Ectodermal cell (in vitro differentiated cells): ENCODE data around the gene CDKN2D.
"Not testable (repeated sequence)": the region's sequence is repeated elsewhere in the genome, so short reads cannot be mapped to it uniquely, and the experiment has no call there.

Source experiments
- H3K27ac ChIP-seq: 2 replicates; pipeline ENCODE4 v1.7.0; 2013; ENCODE audit warnings: mild to moderate bottlenecking, low read depth, low read length; ENCODE audit not compliant: insufficient read depth, poor library complexity, severe bottlenecking
- H3K27me3 ChIP-seq: 2 replicates; pipeline ENCODE4 v1.7.0; 2013; ENCODE audit warnings: mild to moderate bottlenecking, low read length; ENCODE audit not compliant: insufficient read depth, control insufficient read depth, poor library complexity, severe bottlenecking
- H3K36me3 ChIP-seq: one replicate; pipeline ENCODE4 v1.7.0; 2013; ENCODE audit warnings: low read length; ENCODE audit not compliant: control insufficient read depth, insufficient read depth
- H3K4me1 ChIP-seq: one replicate; pipeline ENCODE4 v1.7.0; 2013; ENCODE audit warnings: low read length; ENCODE audit not compliant: control insufficient read depth, insufficient read depth
- H3K4me3 ChIP-seq: 2 replicates; pipeline ENCODE4 v1.7.0; 2013; ENCODE audit warnings: low read depth, low read length, control low read depth; ENCODE audit not compliant: insufficient read depth
- H3K9me3 ChIP-seq: 2 replicates; pipeline ENCODE4 v1.7.0; 2013; ENCODE audit warnings: mild to moderate bottlenecking, low read length, moderate library complexity; ENCODE audit not compliant: control insufficient read depth
- WGBS, 2 experiments: methylation state at CpG; one replicate each; pipeline ENCODE4 v1.1.7; 2013; ENCODE audit warnings: missing lambda C conversion rate in 2 of 2; 5-methylcytosine and 5-hydroxymethylcytosine counted together

CDKN2D gene

DNA sequence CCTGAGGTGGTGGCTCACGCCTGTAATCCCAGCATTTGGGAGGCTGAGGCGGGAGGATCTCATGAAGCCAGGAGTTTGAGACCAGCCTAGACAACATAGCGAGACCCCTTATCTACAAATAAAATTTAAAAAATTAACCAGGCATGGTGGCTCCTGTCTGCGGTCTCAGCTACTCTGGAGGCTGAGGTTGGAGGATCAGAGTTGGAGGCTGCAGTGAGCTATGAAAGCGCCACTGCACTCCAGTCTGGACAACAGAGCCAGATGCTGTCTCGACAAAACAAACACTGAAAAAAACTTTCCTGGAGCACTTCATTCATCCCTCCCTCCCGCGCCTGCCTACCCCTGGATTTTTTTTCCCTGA lies 25.7 kb downstream of the CDKN2D start:
- 76 to 77% methylated on average over 8 of the region's 8 CpGs for WGBS, 2 experiments
- H3K36me3 ChIP-seq: no peaks in the 10 kb centered on the region
- H3K27me3 ChIP-seq: no peaks in the 10 kb centered on the region
- H3K9me3 ChIP-seq: no peaks in the 10 kb centered on the region
- no peak overlapping the region for H3K27ac ChIP-seq
- H3K4me1 ChIP-seq: no peaks in the 10 kb centered on the region
- peak overlapping the region; percentile 90 for H3K4me3 ChIP-seq

DNA sequence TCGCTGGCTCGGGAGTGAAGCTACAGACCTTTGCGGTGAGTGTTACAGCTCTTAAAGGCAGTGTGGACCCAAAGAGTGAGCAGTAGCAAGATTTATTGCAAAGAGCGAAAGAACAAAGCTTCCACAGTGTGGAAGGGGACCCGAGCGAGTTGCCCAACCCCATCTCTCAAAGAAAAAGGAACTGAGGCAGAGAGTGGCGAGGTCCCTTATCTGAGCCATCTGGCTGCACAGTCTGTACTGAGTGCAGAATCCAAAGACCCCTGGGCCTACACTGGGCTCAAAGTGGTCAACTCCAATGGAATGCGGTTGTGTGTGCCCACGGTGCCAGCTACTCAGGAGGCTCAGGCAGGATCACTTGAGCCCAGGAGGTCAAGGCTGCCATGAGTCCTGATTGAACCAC lies 29.8 kb downstream of the CDKN2D start:
- H3K36me3 ChIP-seq, H3K27ac ChIP-seq, H3K27me3 ChIP-seq, H3K9me3 ChIP-seq, H3K4me3 ChIP-seq, H3K4me1 ChIP-seq: not testable (repeated sequence)
- WGBS, 2 experiments: 89% methylated on average over 9 of the region's 9 CpGs

DNA sequence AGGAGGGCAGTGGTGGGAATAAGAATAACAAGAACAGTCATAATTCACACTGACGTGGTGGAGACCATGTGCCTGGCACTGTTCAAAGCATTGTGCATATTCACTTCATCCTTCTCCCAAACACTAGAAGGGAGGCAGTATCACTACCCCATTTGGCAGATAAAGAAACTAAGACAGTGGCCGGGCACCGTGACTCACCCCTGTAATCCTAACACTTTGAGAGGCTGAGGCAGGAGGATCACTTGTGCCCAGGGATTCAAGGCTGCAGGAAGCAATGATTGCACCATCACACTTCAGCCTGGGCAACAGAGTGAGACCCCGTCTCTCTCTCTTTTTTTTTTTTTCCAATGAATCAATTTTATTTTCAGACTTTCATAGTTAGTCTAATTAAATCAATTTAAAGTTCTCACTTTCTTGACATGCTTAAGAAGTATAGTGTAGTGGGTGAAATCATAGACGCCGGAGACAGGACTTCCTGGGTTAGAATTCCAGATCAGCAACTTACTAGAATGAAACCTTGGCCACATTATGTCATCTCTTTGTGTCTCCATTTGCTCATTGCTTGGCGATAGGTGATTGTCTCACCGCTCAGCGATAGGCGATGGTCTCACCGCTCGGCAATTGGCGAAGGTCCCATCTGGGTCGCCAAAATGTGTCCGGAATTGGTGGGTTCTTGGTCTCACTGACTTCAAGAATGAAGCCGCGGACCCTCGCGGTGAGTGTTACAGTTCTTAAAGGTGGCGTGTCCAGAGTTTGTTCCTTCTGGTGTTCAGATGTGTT lies 30.4 kb downstream of the CDKN2D start:
- H3K9me3 ChIP-seq: no peaks in the 10 kb centered on the region
- no peak overlapping the region for H3K27ac ChIP-seq
- H3K4me3 ChIP-seq: no peak overlapping the region
- 85 to 88% methylated on average over 20 of the region's 20 CpGs for WGBS, 2 experiments
- no peaks in the 10 kb centered on the region for H3K27me3 ChIP-seq
- no peaks in the 10 kb centered on the region for H3K4me1 ChIP-seq
- H3K36me3 ChIP-seq: no peaks in the 10 kb centered on the region

DNA sequence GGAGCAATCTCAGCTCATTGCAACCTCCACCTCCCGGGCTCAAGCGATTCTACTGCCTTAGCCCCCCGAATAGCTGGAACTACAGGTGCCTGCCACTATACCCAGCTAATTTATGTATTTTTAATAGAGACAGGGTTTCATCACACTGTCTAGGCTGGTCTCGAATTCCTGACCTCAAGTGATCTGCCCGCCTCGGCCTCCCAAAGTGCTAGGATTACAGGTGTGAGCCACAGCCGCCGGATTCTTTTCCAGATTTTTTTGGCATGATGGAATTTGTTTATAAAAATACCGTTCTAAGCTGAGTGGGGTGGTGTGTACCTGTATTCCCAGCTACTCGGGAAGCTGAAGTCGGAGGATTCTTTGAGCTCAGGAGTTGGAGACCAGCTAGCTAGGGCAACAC lies 31.1 kb downstream of the CDKN2D start:
- no peak overlapping the region for H3K27ac ChIP-seq
- no peak overlapping the region for H3K4me3 ChIP-seq
- H3K9me3 ChIP-seq: no peaks in the 10 kb centered on the region
- H3K4me1 ChIP-seq: no peaks in the 10 kb centered on the region
- H3K36me3 ChIP-seq: no peaks in the 10 kb centered on the region
- no peaks in the 10 kb centered on the region for H3K27me3 ChIP-seq
- 87 to 88% methylated on average over 11 of the region's 11 CpGs for WGBS, 2 experiments

DNA sequence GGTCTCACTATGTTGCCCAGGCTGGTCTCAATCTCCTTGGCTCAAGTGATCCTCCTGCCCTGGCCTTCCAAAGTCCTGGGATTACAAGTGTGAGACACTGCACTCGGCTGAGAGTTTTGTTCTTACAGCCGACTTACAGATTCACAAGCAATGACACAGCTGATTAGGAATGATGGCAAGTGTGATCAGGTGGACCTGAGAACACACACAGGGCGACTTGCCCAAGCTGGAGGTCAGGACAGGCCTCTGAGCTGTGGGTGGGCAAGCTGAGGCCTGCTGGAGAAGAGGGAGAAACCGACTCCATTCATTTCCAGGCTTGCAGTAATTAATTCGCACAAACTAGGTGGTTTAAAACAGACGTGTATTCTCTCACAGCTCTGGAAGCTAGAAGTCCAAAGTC lies 33.2 kb downstream of the CDKN2D start:
- H3K9me3 ChIP-seq: no peaks in the 10 kb centered on the region
- H3K27me3 ChIP-seq: no peaks in the 10 kb centered on the region
- H3K4me1 ChIP-seq: no peaks in the 10 kb centered on the region
- no peak overlapping the region for H3K4me3 ChIP-seq
- H3K36me3 ChIP-seq: no peaks in the 10 kb centered on the region
- 84 to 86% methylated on average over 6 of the region's 6 CpGs for WGBS, 2 experiments
- no peak overlapping the region for H3K27ac ChIP-seq

DNA sequence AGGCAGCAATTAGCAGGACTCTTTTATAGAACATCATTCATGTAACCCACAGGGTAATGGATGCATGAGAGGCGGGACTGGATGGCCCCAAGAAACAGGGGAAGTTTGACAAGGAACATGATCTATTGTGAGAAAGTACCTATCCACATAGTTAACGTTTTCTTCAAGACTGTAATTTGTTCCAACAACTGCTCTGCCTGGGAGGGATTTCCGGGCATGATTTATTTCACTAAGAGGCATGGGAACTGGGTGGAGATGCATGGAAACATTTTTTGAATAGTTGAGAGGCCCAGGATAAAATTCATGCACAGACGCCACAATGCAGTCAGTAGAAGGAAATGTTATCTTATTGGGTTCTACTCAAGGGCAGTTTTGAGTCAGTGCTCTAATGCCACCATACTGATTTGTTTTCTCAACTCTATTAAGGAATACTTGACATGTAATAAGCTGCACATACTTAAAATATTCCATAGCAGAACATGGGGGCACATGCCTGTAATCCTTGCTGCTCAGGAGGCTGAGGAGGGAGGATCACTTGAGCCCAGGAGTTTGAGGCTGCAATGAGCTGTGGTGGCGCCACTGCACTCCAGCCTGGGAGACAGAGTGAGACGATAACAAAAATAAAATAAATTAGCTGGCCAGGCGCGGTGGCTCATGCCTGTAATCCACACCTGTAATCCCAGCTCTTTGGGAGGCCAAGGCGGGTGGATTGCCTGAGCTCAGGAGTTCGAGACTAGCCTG lies 35.0 kb downstream of the CDKN2D start:
- H3K4me3 ChIP-seq: no peak overlapping the region
- H3K36me3 ChIP-seq: no peaks in the 10 kb centered on the region
- H3K27ac ChIP-seq: no peak overlapping the region
- no peaks in the 10 kb centered on the region for H3K27me3 ChIP-seq
- H3K4me1 ChIP-seq: no peaks in the 10 kb centered on the region
- H3K9me3 ChIP-seq: no peaks in the 10 kb centered on the region
- 87 to 89% methylated on average over 10 of the region's 10 CpGs for WGBS, 2 experiments

DNA sequence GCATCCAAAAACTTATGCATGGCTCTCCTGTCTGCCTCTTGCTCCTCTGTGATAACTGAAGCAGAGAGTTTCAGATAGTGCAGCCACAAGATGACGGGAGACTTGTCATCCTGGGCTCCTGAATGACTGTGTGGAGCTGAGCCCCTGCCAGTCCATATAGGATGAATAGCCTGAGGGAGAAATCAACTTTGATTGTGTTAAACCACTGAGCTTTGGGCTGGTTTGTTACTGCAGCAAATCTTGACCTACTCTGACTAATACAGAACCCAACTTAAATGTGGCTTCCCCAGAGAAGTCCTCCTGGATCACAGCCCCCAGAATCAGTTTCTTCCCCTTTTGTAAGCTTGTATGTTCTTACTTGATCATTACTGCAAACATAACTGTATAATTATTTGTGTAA lies 36.3 kb downstream of the CDKN2D start:
- H3K4me1 ChIP-seq: no peaks in the 10 kb centered on the region
- H3K27me3 ChIP-seq: no peaks in the 10 kb centered on the region
- H3K27ac ChIP-seq: no peak overlapping the region
- H3K4me3 ChIP-seq: no peak overlapping the region
- no peaks in the 10 kb centered on the region for H3K9me3 ChIP-seq
- no peaks in the 10 kb centered on the region for H3K36me3 ChIP-seq
- 94% methylated on average over 1 of the region's 1 CpG for WGBS, 2 experiments

DNA sequence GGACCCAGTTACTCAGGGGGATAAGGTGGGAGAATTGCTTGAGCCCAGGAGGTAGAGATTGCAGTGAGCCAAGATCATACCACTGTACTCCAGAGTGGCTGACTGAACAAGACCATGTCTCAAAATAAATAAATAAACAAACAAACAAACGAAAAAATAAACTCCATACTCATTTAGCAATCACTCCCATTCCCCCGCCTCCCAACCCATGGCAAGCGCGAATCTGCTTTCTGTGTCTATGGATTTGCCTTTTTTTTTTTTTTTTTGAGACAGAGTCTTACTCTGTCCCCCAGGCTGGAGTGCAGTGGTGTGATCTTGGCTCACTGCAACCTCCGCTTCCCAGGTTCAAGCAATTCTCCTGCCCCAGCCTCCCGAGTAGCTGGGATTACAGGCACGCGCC lies 41.9 kb downstream of the CDKN2D start:
- H3K4me3 ChIP-seq, H3K4me1 ChIP-seq, H3K36me3 ChIP-seq, H3K27ac ChIP-seq, H3K27me3 ChIP-seq, H3K9me3 ChIP-seq: not testable (repeated sequence)
- 89 to 93% methylated on average over 8 of the region's 8 CpGs for WGBS, 2 experiments

DNA sequence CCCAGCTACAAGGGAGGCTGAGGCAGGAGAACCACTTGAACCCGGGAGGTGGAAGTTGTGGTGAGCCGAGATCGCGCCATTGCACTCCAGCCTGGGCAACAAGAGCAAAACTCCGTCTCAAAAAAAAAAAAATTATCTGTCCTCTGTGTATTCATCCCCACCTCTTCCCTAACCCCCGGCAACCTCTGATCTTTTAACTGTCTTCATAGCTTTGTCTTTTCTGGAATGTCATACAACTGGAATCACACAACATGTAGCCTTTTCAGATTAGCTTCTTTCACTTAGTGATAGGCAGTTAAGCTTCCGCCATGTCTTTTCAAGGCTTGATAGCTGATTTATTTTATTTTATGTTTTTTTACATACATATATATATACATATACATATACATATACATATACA lies 43.1 kb downstream of the CDKN2D start:
- H3K4me1 ChIP-seq: no peaks in the 10 kb centered on the region
- no peaks in the 10 kb centered on the region for H3K27me3 ChIP-seq
- no peaks in the 10 kb centered on the region for H3K36me3 ChIP-seq
- no peak overlapping the region for H3K27ac ChIP-seq
- WGBS, 2 experiments: 90 to 94% methylated on average over 6 of the region's 7 CpGs
- H3K9me3 ChIP-seq: no peaks in the 10 kb centered on the region
- H3K4me3 ChIP-seq: no peak overlapping the region

DNA sequence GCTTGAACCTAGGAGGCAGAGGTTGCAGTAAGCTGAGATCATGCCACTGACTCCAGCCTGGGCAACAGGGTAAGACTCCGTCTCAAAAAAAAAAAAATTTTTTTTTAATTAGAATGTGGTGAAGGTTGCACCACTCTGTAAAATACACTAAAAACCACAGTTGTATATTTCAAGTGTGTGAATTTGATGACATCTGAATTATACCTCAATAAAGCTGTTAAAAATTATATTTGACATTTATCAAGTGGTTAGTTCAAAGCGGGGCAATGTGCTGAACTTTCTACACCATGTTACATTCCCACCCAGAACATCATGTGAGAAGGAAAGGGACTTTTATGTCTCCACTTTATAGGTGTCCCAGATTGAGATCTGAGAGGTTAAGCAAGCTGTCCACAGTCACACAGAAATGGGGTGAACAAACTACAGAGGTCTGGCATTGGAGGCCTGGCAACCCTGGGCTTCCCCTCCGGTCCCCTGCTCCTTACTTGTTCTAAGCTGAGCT lies 45.6 kb downstream of the CDKN2D start:
- 93 to 97% methylated on average over 1 to 3 of the region's 3 CpGs for WGBS, 2 experiments
- no peak overlapping the region for H3K4me3 ChIP-seq

More for the DNA sequence above, 45.6 kb downstream of the CDKN2D start:
- Histone ChIP-seq H3K9me3 (no peaks in the 10 kb centered on the region), H3K27ac (no peak overlapping the region), H3K27me3 (peaks cover 17% of the 10 kb centered on the region), H3K4me1 (peaks cover 6% of the 10 kb centered on the region), H3K36me3 (no peaks in the 10 kb centered on the region)
